ENCODE data around the gene GRIK3. TPM values are rescaled to one million over a fixed set of nuclear protein-coding genes. Genes with fewer than 3 reads are reported as not detected.

GRIK3 gene
- total and polyA plus RNA-seq, 2 experiments from 2014 or later, result 0.31 to 2.9 TPM

DNA sequence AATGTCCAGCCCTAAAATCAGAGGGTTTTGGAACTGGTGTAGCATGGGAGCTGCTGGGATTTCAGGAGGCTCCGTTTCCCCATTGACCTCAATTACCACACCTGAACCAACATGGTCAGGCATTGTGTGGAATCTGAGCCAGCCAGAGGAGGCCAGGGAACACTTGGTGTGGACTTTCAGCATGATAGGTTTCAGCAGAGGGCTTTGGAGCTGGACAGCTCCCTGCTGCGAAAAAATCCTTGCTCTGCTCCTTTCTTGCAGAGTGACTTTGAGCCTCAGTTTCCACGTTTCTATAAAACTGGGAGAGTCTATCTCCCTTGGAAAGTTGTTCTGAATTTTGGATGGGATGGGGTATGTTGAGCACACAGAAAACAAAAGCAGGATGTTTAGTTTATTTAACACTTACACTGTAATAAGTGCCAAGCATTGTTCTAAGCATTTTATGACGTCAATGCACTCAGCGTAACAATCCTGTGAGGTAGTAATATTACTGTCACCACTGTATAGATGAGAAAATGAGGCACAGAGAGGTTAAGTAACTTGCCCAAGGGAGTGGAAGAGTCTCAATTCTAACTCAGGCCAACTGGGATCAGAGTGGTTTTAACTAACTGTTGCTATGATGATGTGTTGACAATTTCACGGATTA is 168.0 kb downstream of the GRIK3 start:
- H3K36me3 Mint-ChIP-seq (ENCODE audit: low read depth), result no peaks in the 10 kb centered on the region
- H3K27ac Mint-ChIP-seq, result no peak overlapping the region

More for the DNA sequence above, 168.0 kb downstream of the GRIK3 start:
- no peaks in the 10 kb centered on the region for H4K20me1 ChIP-seq (replicated peaks; ENCODE audit: insufficient read depth)
- H3K9me3 Mint-ChIP-seq, result no peaks in the 10 kb centered on the region
- TF ChIP-seq, protein P1, sequence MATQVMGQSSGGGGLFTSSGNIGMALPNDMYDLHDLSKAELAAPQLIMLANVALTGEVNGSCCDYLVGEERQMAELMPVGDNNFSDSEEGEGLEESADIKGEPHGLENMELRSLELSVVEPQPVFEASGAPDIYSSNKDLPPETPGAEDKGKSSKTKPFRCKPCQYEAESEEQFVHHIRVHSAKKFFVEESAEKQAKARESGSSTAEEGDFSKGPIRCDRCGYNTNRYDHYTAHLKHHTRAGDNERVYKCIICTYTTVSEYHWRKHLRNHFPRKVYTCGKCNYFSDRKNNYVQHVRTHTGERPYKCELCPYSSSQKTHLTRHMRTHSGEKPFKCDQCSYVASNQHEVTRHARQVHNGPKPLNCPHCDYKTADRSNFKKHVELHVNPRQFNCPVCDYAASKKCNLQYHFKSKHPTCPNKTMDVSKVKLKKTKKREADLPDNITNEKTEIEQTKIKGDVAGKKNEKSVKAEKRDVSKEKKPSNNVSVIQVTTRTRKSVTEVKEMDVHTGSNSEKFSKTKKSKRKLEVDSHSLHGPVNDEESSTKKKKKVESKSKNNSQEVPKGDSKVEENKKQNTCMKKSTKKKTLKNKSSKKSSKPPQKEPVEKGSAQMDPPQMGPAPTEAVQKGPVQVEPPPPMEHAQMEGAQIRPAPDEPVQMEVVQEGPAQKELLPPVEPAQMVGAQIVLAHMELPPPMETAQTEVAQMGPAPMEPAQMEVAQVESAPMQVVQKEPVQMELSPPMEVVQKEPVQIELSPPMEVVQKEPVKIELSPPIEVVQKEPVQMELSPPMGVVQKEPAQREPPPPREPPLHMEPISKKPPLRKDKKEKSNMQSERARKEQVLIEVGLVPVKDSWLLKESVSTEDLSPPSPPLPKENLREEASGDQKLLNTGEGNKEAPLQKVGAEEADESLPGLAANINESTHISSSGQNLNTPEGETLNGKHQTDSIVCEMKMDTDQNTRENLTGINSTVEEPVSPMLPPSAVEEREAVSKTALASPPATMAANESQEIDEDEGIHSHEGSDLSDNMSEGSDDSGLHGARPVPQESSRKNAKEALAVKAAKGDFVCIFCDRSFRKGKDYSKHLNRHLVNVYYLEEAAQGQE (IDR thresholded peaks at IDR 0.05; ENCODE audit: unreplicated experiment), result peak; percentile 66
- TF ChIP-seq, protein P2, sequence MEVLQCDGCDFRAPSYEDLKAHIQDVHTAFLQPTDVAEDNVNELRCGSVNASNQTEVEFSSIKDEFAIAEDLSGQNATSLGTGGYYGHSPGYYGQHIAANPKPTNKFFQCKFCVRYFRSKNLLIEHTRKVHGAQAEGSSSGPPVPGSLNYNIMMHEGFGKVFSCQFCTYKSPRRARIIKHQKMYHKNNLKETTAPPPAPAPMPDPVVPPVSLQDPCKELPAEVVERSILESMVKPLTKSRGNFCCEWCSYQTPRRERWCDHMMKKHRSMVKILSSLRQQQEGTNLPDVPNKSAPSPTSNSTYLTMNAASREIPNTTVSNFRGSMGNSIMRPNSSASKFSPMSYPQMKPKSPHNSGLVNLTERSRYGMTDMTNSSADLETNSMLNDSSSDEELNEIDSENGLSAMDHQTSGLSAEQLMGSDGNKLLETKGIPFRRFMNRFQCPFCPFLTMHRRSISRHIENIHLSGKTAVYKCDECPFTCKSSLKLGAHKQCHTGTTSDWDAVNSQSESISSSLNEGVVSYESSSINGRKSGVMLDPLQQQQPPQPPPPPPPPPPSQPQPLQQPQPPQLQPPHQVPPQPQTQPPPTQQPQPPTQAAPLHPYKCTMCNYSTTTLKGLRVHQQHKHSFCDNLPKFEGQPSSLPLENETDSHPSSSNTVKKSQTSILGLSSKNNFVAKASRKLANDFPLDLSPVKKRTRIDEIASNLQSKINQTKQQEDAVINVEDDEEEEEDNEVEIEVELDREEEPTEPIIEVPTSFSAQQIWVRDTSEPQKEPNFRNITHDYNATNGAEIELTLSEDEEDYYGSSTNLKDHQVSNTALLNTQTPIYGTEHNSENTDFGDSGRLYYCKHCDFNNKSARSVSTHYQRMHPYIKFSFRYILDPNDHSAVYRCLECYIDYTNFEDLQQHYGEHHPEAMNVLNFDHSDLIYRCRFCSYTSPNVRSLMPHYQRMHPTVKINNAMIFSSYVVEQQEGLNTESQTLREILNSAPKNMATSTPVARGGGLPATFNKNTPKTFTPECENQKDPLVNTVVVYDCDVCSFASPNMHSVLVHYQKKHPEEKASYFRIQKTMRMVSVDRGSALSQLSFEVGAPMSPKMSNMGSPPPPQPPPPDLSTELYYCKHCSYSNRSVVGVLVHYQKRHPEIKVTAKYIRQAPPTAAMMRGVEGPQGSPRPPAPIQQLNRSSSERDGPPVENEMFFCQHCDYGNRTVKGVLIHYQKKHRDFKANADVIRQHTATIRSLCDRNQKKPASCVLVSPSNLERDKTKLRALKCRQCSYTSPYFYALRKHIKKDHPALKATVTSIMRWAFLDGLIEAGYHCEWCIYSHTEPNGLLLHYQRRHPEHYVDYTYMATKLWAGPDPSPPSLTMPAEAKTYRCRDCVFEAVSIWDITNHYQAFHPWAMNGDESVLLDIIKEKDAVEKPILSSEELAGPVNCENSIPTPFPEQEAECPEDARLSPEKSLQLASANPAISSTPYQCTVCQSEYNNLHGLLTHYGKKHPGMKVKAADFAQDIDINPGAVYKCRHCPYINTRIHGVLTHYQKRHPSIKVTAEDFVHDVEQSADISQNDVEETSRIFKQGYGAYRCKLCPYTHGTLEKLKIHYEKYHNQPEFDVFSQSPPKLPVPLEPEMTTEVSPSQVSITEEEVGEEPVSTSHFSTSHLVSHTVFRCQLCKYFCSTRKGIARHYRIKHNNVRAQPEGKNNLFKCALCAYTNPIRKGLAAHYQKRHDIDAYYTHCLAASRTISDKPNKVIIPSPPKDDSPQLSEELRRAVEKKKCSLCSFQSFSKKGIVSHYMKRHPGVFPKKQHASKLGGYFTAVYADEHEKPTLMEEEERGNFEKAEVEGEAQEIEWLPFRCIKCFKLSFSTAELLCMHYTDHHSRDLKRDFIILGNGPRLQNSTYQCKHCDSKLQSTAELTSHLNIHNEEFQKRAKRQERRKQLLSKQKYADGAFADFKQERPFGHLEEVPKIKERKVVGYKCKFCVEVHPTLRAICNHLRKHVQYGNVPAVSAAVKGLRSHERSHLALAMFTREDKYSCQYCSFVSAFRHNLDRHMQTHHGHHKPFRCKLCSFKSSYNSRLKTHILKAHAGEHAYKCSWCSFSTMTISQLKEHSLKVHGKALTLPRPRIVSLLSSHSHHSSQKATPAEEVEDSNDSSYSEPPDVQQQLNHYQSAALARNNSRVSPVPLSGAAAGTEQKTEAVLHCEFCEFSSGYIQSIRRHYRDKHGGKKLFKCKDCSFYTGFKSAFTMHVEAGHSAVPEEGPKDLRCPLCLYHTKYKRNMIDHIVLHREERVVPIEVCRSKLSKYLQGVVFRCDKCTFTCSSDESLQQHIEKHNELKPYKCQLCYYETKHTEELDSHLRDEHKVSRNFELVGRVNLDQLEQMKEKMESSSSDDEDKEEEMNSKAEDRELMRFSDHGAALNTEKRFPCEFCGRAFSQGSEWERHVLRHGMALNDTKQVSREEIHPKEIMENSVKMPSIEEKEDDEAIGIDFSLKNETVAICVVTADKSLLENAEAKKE (CRISPR knock-in tag; IDR thresholded peaks at IDR 0.05), result no peak
- no peak for ATAC-seq
- peaks cover 13% of the 10 kb centered on the region; the same call in 2 of the 3 replicates for H3K4me1 Mint-ChIP-seq
- H3K4me2 ChIP-seq, result no peak overlapping the region
- H3K9me2 ChIP-seq (ENCODE audit: insufficient read depth), result no peaks in the 10 kb centered on the region
- no peak overlapping the region for H3K27ac ChIP-seq (ENCODE audit: low read depth)
- H3K4me3 ChIP-seq, result no peak overlapping the region
- peaks cover 5% of the 10 kb centered on the region for H3K27me3 Mint-ChIP-seq (ENCODE audit: insufficient read depth, low read depth, poor library complexity)
- no peak overlapping the region for H2AFZ ChIP-seq
- no peaks in the 10 kb centered on the region for H3K27me3 ChIP-seq (ENCODE audit: insufficient read depth)
- no peaks in the 10 kb centered on the region for H3K79me2 ChIP-seq (replicated peaks; ENCODE audit: insufficient read depth)
- H3K36me3 ChIP-seq (ENCODE audit: insufficient read depth), result no peaks in the 10 kb centered on the region
- H3F3A ChIP-seq (replicated peaks; ENCODE audit: low read depth), result no peaks in the 10 kb centered on the region
- DNase-seq (ENCODE audit: low spot score), result no peak
- no peak overlapping the region for H3K4me3 Mint-ChIP-seq
- no peaks in the 10 kb centered on the region for H3K4me1 ChIP-seq (ENCODE audit: insufficient read depth)
